Stimulated activated CD4-positive, alpha-beta T cell treated with anti-CD3 and anti-CD28 coated beads, Interleukin-1b, Interleukin-23, amount 100 ng/mL, for 1 hour (primary cell): Measurements from ENCODE around the gene FXN.
"Not testable (repeated sequence)": the region's sequence is repeated elsewhere in the genome, so short reads cannot be mapped to it uniquely, and the experiment has no call there.

Experiments
- DNase-seq, 2 donors: peaks; one replicate each; pipeline ENCODE4 v3.0.0-alpha.2; 2020; ENCODE audit warnings: low read depth in 2 of 2

Gene FXN

GRCh38 chr9:69035438-69036308 is at the start of gene FXN:
Gene FXN, plus strand, starts transcription at chr9:69035752. Its CDS starts 31 bp downstream, at chr9:69035783.
- DNase-seq, result peak; percentile 44 to 77

- DNase-seq, result not testable (repeated sequence)
Observed at GRCh38 chr9:68986949-68987348, 48.6 kb upstream of the FXN start.

- no peak for DNase-seq
Observed at GRCh38 chr9:68991457-68991856, 44.1 kb upstream of the FXN start.

- DNase-seq, result no peak
Observed at GRCh38 chr9:68995776-68996175, 39.8 kb upstream of the FXN start.

- no peak for DNase-seq
Observed at GRCh38 chr9:68996462-68996861, 39.1 kb upstream of the FXN start.

- DNase-seq, result no peak
Observed at GRCh38 chr9:68997666-68998065, 37.9 kb upstream of the FXN start.

- no peak for DNase-seq
Observed at GRCh38 chr9:68998385-68998784, 37.2 kb upstream of the FXN start.

- no peak for DNase-seq
Observed at GRCh38 chr9:68998812-68999211, 36.7 kb upstream of the FXN start.

GRCh38 chr9:68999393-69000105 is 36.0 kb upstream of the FXN start:
- peak; percentile 10 to 36 for DNase-seq

- DNase-seq, result no peak
Observed at GRCh38 chr9:69001921-69002320, 33.6 kb upstream of the FXN start.

- no peak for DNase-seq
Observed at GRCh38 chr9:69003051-69003450, 32.5 kb upstream of the FXN start.

- no peak for DNase-seq
Observed at GRCh38 chr9:69004836-69005235, 30.7 kb upstream of the FXN start.

- no peak for DNase-seq
Observed at GRCh38 chr9:69009708-69010107, 25.8 kb upstream of the FXN start.

- no peak for DNase-seq
Observed at GRCh38 chr9:69012696-69013381, 22.7 kb upstream of the FXN start.

GRCh38 chr9:69013382-69013727 is 22.2 kb upstream of the FXN start:
- DNase-seq, result no peak

- DNase-seq, result no peak
Observed at GRCh38 chr9:69014013-69014412, 21.5 kb upstream of the FXN start, which contains the start of gene PRKACG. Gene PRKACG, minus strand, starts transcription at chr9:69014113. Its CDS starts 21 bp downstream, at chr9:69014092.

GRCh38 chr9:69016191-69017096 is 19.1 kb upstream of the FXN start:
- no peak for DNase-seq

GRCh38 chr9:69018737-69019136 is 16.8 kb upstream of the FXN start:
- DNase-seq, result no peak

GRCh38 chr9:69019808-69020207 is 15.7 kb upstream of the FXN start:
- no peak for DNase-seq

- DNase-seq, result no peak
Observed at GRCh38 chr9:69020301-69021145, 15.0 kb upstream of the FXN start.
